Superior temporal gyrus (tissue), 1 donor: ENCODE results near the gene PRDM13.
"Not testable (repeated sequence)": the region's sequence is repeated elsewhere in the genome, so short reads cannot be mapped to it uniquely, and the experiment has no call there.

Source experiments
- DNase-seq: peaks from one replicate; pipeline ENCODE4 v3.0.0-alpha.2; 2016; ENCODE audit errors: extremely low spot score

Gene PRDM13

GRCh38 chr6:99603421-99604165 lies 3.0 kb upstream of the PRDM13 start:
- DNase-seq = no peak

- DNase-seq = no peak
These were observed 2.2 kb upstream of the PRDM13 start for GRCh38 chr6:99604166-99605073.

GRCh38 chr6:99605074-99605734 lies 1.4 kb upstream of the PRDM13 start:
- no peak for DNase-seq

- no peak for DNase-seq
These were observed 550 bp upstream of the PRDM13 start for GRCh38 chr6:99605911-99606655.

- no peak for DNase-seq
These were observed 893 bp downstream of the PRDM13 start for GRCh38 chr6:99607416-99608036.

GRCh38 chr6:99608059-99608885 lies 1.6 kb downstream of the PRDM13 start:
- no peak for DNase-seq

- DNase-seq = no peak
These were observed 2.4 kb downstream of the PRDM13 start for GRCh38 chr6:99608886-99609482.

- no peak for DNase-seq
These were observed 3.4 kb downstream of the PRDM13 start for GRCh38 chr6:99609905-99610489.

GRCh38 chr6:99611148-99611547 lies 4.5 kb downstream of the PRDM13 start:
- no peak for DNase-seq

- no peak for DNase-seq
These were observed 6.1 kb downstream of the PRDM13 start for GRCh38 chr6:99612551-99613408.

- no peak for DNase-seq
These were observed 6.7 kb downstream of the PRDM13 start for GRCh38 chr6:99613409-99613704.

GRCh38 chr6:99613705-99614429 lies 7.2 kb downstream of the PRDM13 start:
- DNase-seq = no peak

GRCh38 chr6:99614430-99615186 lies 8.0 kb downstream of the PRDM13 start:
- DNase-seq = no peak

GRCh38 chr6:99617131-99617530 lies 10.5 kb downstream of the PRDM13 start:
- DNase-seq = no peak

- no peak for DNase-seq
These were observed 12.2 kb downstream of the PRDM13 start for GRCh38 chr6:99618649-99619408.

GRCh38 chr6:99619409-99619762 lies 12.8 kb downstream of the PRDM13 start:
- no peak for DNase-seq

- not testable (repeated sequence) for DNase-seq
These were observed 15.4 kb downstream of the PRDM13 start for GRCh38 chr6:99622044-99622443.
